SK-N-SH treated with all-trans-retinoic acid at 6 μM for 48 hours (cell line): Measurements from ENCODE around the gene C3orf18.

Source experiments
- ARNTL ChIP-seq: fragments of 450-650 bp; formaldehyde crosslinking; IDR thresholded peaks from 2 replicates; pipeline ENCODE4 v1.5.0; 2020; ENCODE audit warnings: low read depth, mild to moderate bottlenecking, moderate library complexity, borderline replicate concordance
- ESRRG ChIP-seq: fragments of 250-450 bp; sonication (Bioruptor Pico); IDR thresholded peaks from 2 replicates; pipeline ENCODE4 v1.6.1; 2021; ENCODE audit warnings: mild to moderate bottlenecking
- GLIS3 ChIP-seq: fragments of 250-450 bp; sonication (Bioruptor Pico); IDR thresholded peaks from 2 replicates; pipeline ENCODE4 v1.5.0; 2020; ENCODE audit warnings: mild to moderate bottlenecking, moderate library complexity
- RARB ChIP-seq: fragments of 250-450 bp; sonication (Bioruptor Pico); IDR thresholded peaks from 2 replicates; pipeline ENCODE4 v1.8.0; 2021; ENCODE audit warnings: mild to moderate bottlenecking, moderate library complexity
- TCF4 ChIP-seq: fragments of 250-450 bp; sonication (Bioruptor Pico); IDR thresholded peaks from 2 replicates; pipeline ENCODE4 v1.8.0; 2021; ENCODE audit warnings: mild to moderate bottlenecking, moderate library complexity, borderline replicate concordance
- TOX ChIP-seq: fragments of 250-450 bp; sonication (Bioruptor Pico); IDR thresholded peaks from 2 replicates; pipeline ENCODE4 v1.8.0; 2021; ENCODE audit warnings: mild to moderate bottlenecking, moderate library complexity, borderline replicate concordance
- ZFP3 ChIP-seq: fragments of 250-450 bp; sonication (Bioruptor Pico); IDR thresholded peaks from 2 replicates; pipeline ENCODE4 v1.5.0; 2020; ENCODE audit warnings: mild to moderate bottlenecking, moderate library complexity
- ZNF565 ChIP-seq: fragments of 450-650 bp; formaldehyde crosslinking; conservative IDR thresholded peaks from 2 replicates; pipeline ENCODE4 v1.5.0; 2020; ENCODE audit warnings: low read depth, mild to moderate bottlenecking, moderate library complexity
- ZNF70 ChIP-seq: fragments of 450-650 bp; formaldehyde crosslinking; IDR thresholded peaks from 2 replicates; pipeline ENCODE4 v1.5.0; 2020; ENCODE audit warnings: mild to moderate bottlenecking, moderate library complexity
- ZNF8 ChIP-seq: fragments of 450-650 bp; formaldehyde crosslinking; IDR thresholded peaks from 2 replicates; pipeline ENCODE4 v1.5.0; 2020; ENCODE audit warnings: mild to moderate bottlenecking, moderate library complexity
- TF ChIP-seq, protein P1 (sequence below): fragments of 250-450 bp; sonication (Bioruptor Pico); IDR thresholded peaks from 2 replicates; pipeline ENCODE4 v1.8.0; 2020; ENCODE audit warnings: mild to moderate bottlenecking, moderate library complexity, borderline replicate concordance
- TF ChIP-seq, protein P2 (sequence below): fragments of 250-450 bp; sonication (Bioruptor Pico); IDR thresholded peaks from 2 replicates; pipeline ENCODE4 v1.5.1; 2021; ENCODE audit warnings: mild to moderate bottlenecking, moderate library complexity
- TF ChIP-seq, protein P3 (sequence below): fragments of 250-450 bp; sonication (Bioruptor Pico); IDR thresholded peaks from 2 replicates; pipeline ENCODE4 v1.8.0; 2021; ENCODE audit warnings: low read depth, mild to moderate bottlenecking, moderate library complexity, borderline replicate concordance

DNA sequence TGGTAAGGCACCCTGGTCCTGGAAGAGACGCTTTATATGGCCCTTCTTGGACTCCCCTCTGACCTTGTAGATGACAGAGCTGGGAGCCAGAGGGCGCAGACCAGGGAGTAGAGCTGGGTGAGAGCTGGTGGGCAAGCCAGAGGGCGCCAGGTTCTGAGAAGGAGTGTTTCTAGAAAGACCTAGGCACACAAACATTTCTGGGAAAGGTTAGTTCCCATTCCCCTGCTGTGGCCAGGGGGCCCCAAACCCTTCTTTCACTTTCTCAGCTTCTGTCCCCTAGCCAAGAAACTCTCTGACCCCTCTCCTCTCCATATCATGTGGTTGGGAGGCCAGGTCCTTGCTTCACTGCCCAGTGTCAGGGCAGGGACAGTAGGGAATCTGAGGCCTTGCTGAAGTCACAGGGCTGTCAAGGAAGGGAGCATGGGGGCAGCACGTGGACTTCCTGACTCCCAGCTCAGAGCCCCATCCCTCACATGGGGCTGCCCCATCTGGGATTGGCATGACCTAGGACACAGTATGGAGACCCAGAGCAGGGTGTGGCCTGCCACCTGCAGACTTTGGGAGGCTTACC lies 5.3 kb upstream of the C3orf18 start:
- TF ChIP-seq ZNF565 (CRISPR knock-in tag): no peak
- no peak for TF ChIP-seq TCF4 (CRISPR knock-in tag)
- no peak for TF ChIP-seq ARNTL (CRISPR knock-in tag)
- no peak for TF ChIP-seq ESRRG
- TF ChIP-seq, protein P1, sequence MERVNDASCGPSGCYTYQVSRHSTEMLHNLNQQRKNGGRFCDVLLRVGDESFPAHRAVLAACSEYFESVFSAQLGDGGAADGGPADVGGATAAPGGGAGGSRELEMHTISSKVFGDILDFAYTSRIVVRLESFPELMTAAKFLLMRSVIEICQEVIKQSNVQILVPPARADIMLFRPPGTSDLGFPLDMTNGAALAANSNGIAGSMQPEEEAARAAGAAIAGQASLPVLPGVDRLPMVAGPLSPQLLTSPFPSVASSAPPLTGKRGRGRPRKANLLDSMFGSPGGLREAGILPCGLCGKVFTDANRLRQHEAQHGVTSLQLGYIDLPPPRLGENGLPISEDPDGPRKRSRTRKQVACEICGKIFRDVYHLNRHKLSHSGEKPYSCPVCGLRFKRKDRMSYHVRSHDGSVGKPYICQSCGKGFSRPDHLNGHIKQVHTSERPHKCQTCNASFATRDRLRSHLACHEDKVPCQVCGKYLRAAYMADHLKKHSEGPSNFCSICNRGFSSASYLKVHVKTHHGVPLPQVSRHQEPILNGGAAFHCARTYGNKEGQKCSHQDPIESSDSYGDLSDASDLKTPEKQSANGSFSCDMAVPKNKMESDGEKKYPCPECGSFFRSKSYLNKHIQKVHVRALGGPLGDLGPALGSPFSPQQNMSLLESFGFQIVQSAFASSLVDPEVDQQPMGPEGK: no peak
- no peak for TF ChIP-seq RARB (CRISPR knock-in tag)
- no peak for TF ChIP-seq ZFP3 (CRISPR knock-in tag)
- TF ChIP-seq ZNF8 (CRISPR knock-in tag): no peak
- TF ChIP-seq, protein P2, sequence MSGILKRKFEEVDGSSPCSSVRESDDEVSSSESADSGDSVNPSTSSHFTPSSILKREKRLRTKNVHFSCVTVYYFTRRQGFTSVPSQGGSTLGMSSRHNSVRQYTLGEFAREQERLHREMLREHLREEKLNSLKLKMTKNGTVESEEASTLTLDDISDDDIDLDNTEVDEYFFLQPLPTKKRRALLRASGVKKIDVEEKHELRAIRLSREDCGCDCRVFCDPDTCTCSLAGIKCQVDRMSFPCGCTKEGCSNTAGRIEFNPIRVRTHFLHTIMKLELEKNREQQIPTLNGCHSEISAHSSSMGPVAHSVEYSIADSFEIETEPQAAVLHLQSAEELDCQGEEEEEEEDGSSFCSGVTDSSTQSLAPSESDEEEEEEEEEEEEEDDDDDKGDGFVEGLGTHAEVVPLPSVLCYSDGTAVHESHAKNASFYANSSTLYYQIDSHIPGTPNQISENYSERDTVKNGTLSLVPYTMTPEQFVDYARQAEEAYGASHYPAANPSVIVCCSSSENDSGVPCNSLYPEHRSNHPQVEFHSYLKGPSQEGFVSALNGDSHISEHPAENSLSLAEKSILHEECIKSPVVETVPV (CRISPR knock-in tag): no peak
- TF ChIP-seq, protein P3, sequence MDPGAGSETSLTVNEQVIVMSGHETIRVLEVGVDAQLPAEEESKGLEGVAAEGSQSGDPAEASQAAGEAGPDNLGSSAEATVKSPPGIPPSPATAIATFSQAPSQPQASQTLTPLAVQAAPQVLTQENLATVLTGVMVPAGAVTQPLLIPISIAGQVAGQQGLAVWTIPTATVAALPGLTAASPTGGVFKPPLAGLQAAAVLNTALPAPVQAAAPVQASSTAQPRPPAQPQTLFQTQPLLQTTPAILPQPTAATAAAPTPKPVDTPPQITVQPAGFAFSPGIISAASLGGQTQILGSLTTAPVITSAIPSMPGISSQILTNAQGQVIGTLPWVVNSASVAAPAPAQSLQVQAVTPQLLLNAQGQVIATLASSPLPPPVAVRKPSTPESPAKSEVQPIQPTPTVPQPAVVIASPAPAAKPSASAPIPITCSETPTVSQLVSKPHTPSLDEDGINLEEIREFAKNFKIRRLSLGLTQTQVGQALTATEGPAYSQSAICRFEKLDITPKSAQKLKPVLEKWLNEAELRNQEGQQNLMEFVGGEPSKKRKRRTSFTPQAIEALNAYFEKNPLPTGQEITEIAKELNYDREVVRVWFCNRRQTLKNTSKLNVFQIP (CRISPR knock-in tag): no peak
- TF ChIP-seq ZNF70 (CRISPR knock-in tag): no peak
- no peak for TF ChIP-seq GLIS3
- TF ChIP-seq TOX (CRISPR knock-in tag): no peak
